H1 (cell line): ENCODE data around the gene FANCD2. TPM values are rescaled to one million over a fixed set of nuclear protein-coding genes. Genes with fewer than 3 reads are reported as not detected.

Experiments
- ASH2L ChIP-seq: fragments of 200-600, 300-600 bp; sonication (generic); IDR thresholded peaks from one replicate; pipeline ENCODE4 v1.7.1; 2017; ENCODE audit warnings: low read length
- HDAC6 ChIP-seq: IDR thresholded peaks from one replicate; pipeline ENCODE4 v1.7.1; 2012; ENCODE audit warnings: low read depth, mild to moderate bottlenecking, inconsistent platforms, low read length, moderate library complexity
- POU5F1 ChIP-seq: IDR thresholded peaks from 2 replicates; pipeline ENCODE4 v1.6.1; 2011; ENCODE audit warnings: low read depth, mild to moderate bottlenecking, low read length, moderate library complexity
- SP1 ChIP-seq: IDR thresholded peaks from 2 replicates; pipeline ENCODE4 v1.6.1; 2011; ENCODE audit warnings: low read depth, low read length
- SP4 ChIP-seq: IDR thresholded peaks from 2 replicates; pipeline ENCODE4 v1.6.1; 2012; ENCODE audit warnings: low read length, inconsistent platforms
- polyA plus RNA-seq, 7 experiments: library from polyadenylated mRNA; depleted of rRNA in 3 of 7; stranded (reverse) in 5 of 7; unstranded in 2 of 7; fragments of >200 nt in 5 of 7; fragments of 200-250 nt in 2 of 7; gene quantifications; 1 replicate in 5 of 7; 2 replicates in 1 of 7; 4 replicates in 1 of 7; pipeline versions ENCODE4 v1.2.1 to v1.2.3, GENCODE V29; 2011 to 2013; ENCODE audit warnings: missing spikeins in 2 of 7, mixed read lengths in 2 of 7
- total RNA-seq: library from RNA; stranded (reverse); fragmentation: NEBNext Ultra II Directional; extraction: Animal tissue kit (Norgen Biotek cat#: 25700); gene quantifications from 2 replicates; pipeline ENCODE4 v1.2.1, GENCODE V29; 2021
- TF ChIP-seq, protein P1 (sequence below): fragments of 300-600 bp; sonication (generic); IDR thresholded peaks from 2 replicates; pipeline ENCODE4 v1.7.1; 2012; ENCODE audit warnings: low read length, moderate library complexity, mild to moderate bottlenecking, inconsistent platforms; ENCODE audit not compliant: insufficient replicate concordance
- TF ChIP-seq, protein P2 (sequence below): IDR thresholded peaks from 2 replicates; pipeline ENCODE4 v1.6.1; 2011; ENCODE audit warnings: low read depth, mild to moderate bottlenecking, low read length; ENCODE audit not compliant: insufficient read depth
- TF ChIP-seq, protein P3 (sequence below): IDR thresholded peaks from 2 replicates; pipeline ENCODE4 v1.6.1; 2012; ENCODE audit warnings: low read length, inconsistent platforms

Gene FANCD2
- total and polyA plus RNA-seq, 2 of the 8 experiments (the other 6 are each of a cell fraction or from before 2014, with no cell fraction given): 33.1 to 77.8 TPM

DNA sequence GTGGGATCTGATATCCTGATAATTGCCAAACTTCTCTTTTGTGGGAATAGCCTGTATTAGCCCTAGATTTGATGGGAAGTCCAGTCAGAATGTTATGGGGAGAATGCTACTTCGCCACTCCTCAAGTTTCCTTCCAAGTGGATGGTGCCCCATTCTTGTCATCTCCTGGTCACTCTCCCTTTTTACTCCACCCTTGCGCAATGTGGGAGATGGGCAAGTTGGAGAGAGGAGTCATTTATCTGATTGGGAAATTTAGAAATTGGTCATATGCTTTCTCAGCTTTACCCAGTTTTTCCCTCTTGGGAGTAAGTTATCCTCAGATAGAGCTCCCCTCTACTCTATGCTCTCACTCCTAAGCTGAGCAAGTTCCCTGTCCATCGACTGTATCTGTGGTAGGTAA is 67.4 kb downstream of the FANCD2 start (continued):
- TF ChIP-seq, protein P1, sequence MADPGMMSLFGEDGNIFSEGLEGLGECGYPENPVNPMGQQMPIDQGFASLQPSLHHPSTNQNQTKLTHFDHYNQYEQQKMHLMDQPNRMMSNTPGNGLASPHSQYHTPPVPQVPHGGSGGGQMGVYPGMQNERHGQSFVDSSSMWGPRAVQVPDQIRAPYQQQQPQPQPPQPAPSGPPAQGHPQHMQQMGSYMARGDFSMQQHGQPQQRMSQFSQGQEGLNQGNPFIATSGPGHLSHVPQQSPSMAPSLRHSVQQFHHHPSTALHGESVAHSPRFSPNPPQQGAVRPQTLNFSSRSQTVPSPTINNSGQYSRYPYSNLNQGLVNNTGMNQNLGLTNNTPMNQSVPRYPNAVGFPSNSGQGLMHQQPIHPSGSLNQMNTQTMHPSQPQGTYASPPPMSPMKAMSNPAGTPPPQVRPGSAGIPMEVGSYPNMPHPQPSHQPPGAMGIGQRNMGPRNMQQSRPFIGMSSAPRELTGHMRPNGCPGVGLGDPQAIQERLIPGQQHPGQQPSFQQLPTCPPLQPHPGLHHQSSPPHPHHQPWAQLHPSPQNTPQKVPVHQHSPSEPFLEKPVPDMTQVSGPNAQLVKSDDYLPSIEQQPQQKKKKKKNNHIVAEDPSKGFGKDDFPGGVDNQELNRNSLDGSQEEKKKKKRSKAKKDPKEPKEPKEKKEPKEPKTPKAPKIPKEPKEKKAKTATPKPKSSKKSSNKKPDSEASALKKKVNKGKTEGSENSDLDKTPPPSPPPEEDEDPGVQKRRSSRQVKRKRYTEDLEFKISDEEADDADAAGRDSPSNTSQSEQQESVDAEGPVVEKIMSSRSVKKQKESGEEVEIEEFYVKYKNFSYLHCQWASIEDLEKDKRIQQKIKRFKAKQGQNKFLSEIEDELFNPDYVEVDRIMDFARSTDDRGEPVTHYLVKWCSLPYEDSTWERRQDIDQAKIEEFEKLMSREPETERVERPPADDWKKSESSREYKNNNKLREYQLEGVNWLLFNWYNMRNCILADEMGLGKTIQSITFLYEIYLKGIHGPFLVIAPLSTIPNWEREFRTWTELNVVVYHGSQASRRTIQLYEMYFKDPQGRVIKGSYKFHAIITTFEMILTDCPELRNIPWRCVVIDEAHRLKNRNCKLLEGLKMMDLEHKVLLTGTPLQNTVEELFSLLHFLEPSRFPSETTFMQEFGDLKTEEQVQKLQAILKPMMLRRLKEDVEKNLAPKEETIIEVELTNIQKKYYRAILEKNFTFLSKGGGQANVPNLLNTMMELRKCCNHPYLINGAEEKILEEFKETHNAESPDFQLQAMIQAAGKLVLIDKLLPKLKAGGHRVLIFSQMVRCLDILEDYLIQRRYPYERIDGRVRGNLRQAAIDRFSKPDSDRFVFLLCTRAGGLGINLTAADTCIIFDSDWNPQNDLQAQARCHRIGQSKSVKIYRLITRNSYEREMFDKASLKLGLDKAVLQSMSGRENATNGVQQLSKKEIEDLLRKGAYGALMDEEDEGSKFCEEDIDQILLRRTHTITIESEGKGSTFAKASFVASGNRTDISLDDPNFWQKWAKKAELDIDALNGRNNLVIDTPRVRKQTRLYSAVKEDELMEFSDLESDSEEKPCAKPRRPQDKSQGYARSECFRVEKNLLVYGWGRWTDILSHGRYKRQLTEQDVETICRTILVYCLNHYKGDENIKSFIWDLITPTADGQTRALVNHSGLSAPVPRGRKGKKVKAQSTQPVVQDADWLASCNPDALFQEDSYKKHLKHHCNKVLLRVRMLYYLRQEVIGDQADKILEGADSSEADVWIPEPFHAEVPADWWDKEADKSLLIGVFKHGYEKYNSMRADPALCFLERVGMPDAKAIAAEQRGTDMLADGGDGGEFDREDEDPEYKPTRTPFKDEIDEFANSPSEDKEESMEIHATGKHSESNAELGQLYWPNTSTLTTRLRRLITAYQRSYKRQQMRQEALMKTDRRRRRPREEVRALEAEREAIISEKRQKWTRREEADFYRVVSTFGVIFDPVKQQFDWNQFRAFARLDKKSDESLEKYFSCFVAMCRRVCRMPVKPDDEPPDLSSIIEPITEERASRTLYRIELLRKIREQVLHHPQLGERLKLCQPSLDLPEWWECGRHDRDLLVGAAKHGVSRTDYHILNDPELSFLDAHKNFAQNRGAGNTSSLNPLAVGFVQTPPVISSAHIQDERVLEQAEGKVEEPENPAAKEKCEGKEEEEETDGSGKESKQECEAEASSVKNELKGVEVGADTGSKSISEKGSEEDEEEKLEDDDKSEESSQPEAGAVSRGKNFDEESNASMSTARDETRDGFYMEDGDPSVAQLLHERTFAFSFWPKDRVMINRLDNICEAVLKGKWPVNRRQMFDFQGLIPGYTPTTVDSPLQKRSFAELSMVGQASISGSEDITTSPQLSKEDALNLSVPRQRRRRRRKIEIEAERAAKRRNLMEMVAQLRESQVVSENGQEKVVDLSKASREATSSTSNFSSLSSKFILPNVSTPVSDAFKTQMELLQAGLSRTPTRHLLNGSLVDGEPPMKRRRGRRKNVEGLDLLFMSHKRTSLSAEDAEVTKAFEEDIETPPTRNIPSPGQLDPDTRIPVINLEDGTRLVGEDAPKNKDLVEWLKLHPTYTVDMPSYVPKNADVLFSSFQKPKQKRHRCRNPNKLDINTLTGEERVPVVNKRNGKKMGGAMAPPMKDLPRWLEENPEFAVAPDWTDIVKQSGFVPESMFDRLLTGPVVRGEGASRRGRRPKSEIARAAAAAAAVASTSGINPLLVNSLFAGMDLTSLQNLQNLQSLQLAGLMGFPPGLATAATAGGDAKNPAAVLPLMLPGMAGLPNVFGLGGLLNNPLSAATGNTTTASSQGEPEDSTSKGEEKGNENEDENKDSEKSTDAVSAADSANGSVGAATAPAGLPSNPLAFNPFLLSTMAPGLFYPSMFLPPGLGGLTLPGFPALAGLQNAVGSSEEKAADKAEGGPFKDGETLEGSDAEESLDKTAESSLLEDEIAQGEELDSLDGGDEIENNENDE: no peak
- TF ChIP-seq POU5F1 (no peak), ASH2L (no peak), SP1 (no peak), HDAC6 (no peak), SP4 (no peak)
- TF ChIP-seq, protein P2, sequence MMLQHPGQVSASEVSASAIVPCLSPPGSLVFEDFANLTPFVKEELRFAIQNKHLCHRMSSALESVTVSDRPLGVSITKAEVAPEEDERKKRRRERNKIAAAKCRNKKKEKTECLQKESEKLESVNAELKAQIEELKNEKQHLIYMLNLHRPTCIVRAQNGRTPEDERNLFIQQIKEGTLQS: no peak
- TF ChIP-seq, protein P3, sequence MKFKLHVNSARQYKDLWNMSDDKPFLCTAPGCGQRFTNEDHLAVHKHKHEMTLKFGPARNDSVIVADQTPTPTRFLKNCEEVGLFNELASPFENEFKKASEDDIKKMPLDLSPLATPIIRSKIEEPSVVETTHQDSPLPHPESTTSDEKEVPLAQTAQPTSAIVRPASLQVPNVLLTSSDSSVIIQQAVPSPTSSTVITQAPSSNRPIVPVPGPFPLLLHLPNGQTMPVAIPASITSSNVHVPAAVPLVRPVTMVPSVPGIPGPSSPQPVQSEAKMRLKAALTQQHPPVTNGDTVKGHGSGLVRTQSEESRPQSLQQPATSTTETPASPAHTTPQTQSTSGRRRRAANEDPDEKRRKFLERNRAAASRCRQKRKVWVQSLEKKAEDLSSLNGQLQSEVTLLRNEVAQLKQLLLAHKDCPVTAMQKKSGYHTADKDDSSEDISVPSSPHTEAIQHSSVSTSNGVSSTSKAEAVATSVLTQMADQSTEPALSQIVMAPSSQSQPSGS: no peak
